ENCODE results near the gene NAA50. TPM values are rescaled to one million over a fixed set of nuclear protein-coding genes. Genes with fewer than 3 reads are reported as not detected.

The NAA50 gene
- total and polyA plus RNA-seq, 5 donors from 2014 or later: 70.2 to 85.0 (median 79.3) TPM

DNA sequence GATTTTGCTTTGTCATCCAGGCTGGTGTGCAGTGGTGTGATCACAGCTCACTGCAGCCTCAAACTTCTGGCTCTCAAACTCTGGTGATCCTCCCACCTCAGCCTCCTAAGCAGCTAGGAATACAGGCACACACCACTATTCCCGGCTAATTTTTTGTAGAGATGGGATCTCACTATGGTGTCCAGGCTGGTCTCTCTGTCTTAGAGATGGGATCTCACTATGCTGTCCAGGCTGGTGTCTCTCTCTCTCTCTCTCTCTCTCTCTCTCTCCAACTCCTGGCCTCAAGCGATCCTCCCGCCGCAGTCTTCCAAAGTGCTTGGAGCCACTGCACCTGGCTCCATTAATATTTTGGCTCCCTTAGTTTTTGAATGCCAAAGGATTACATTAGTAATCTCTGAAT is 67.3 kb downstream of the NAA50 start:
- Mint-ChIP-seq H3K4me1 (peaks cover 0 to 22% (median 12%) of the 10 kb centered on the region in 4 donors), H3K36me3 (peaks cover 42% of the 10 kb centered on the region)

DNA sequence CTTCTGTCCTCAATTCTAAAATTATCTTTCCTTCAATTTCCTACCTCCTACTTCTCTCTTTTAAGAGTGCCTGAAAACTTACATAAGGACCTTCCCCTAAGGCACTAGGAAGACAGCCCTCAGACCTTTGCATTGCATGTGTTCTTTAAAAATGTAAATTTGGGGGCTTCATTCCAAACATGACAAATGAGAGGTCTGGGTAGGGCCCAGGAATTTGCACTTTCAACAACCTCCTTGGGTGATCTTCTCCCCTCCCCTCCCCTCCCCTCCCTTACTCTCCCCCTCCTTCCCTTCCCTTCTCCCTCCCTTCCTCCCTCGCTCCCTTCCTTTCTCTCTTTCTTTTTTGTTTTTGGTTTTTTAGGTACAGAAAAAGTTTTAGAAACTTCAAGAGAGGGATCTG is 68.3 kb downstream of the NAA50 start:
- Histone ChIP-seq H3K36me3 (ENCODE audit: control insufficient read depth, insufficient read depth, low read length) (peaks cover 32% of the 10 kb centered on the region), H3K4me1 (ENCODE audit: control insufficient read depth, insufficient read depth, low read length, poor library complexity, severe bottlenecking) (no peaks in the 10 kb centered on the region), H3K9me3 (ENCODE audit: control insufficient read depth in 2 of 2, low read length in 2 of 2) (no peaks in the 10 kb centered on the region), H3K4me3 (ENCODE audit: low read depth, low read length) (no peak overlapping the region), H3K27me3 (ENCODE audit: control insufficient read depth, insufficient read depth, low read length) (no peaks in the 10 kb centered on the region), H3K27ac (ENCODE audit: insufficient read depth, low read length, poor library complexity, severe bottlenecking) (no peak overlapping the region)
- Mint-ChIP-seq H3K27ac (no peak overlapping the region), H3K4me1 (peaks cover 0 to 22% (median 13%) of the 10 kb centered on the region in 4 donors), H3K4me3 (no peak overlapping the region), H3K9me3 (no peaks in the 10 kb centered on the region), H3K36me3 (peaks cover 41% of the 10 kb centered on the region), H3K27me3 (no peaks in the 10 kb centered on the region)
- DNase-seq (no peak), ATAC-seq (ENCODE audit: low read depth in 2 of 2) (no peak)

More for the DNA sequence above, 67.3 kb downstream of the NAA50 start:
- Mint-ChIP-seq H3K9me3 (peaks cover 0 to 1% (median 0%) of the 10 kb centered on the region in 7 donors), H3K27me3 (no peaks in the 10 kb centered on the region), H3K4me3 (no peak overlapping the region), H3K27ac (peak overlapping the region in 1 of 3 donors; percentile 82)
- ATAC-seq (ENCODE audit: low read depth in 2 of 2) (no peak), DNase-seq (no peak)
- Histone ChIP-seq H3K36me3 (ENCODE audit: control insufficient read depth, insufficient read depth, low read length) (peaks cover 27% of the 10 kb centered on the region), H3K27ac (ENCODE audit: insufficient read depth, low read length, poor library complexity, severe bottlenecking) (no peak overlapping the region), H3K9me3 (ENCODE audit: control insufficient read depth in 2 of 2, low read length in 2 of 2) (no peaks in the 10 kb centered on the region), H3K4me3 (ENCODE audit: low read depth, low read length) (no peak overlapping the region), H3K4me1 (ENCODE audit: control insufficient read depth, insufficient read depth, low read length, poor library complexity, severe bottlenecking) (no peaks in the 10 kb centered on the region), H3K27me3 (ENCODE audit: control insufficient read depth, insufficient read depth, low read length) (no peaks in the 10 kb centered on the region)

DNA sequence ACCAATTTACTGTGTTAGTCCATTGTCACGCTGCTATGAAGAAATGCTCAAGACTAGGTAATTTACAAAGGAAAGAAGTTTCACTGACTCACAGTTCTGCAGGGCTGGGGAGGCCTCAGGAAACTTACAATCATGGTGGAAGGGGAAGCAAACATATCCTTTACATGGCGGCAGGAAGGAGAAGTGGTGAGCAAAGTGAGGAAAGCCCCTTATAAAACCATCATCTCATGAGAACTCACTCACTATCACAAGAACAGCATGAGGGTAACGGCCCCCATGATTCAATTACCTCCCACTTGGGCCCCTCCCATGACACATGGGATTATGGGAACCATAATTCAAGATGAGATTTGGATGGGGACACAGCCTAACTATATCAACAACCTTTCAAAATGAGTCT is 69.8 kb downstream of the NAA50 start:
- H3K27ac Mint-ChIP-seq: peak overlapping the region in 1 of 3 donors; percentile 7
- no peak overlapping the region for H3K4me3 ChIP-seq (ENCODE audit: low read depth, low read length)
- H3K36me3 Mint-ChIP-seq: peaks cover 40% of the 10 kb centered on the region
- H3K4me1 Mint-ChIP-seq: peaks cover 0 to 22% (median 10%) of the 10 kb centered on the region in 4 donors
- no peaks in the 10 kb centered on the region for H3K9me3 Mint-ChIP-seq
- ATAC-seq (ENCODE audit: low read depth in 2 of 2) (no peak), DNase-seq (no peak)
- H3K36me3 ChIP-seq (ENCODE audit: control insufficient read depth, insufficient read depth, low read length): peaks cover 38% of the 10 kb centered on the region
- no peaks in the 10 kb centered on the region for H3K27me3 ChIP-seq (ENCODE audit: control insufficient read depth, insufficient read depth, low read length)
- no peak overlapping the region for H3K27ac ChIP-seq (ENCODE audit: insufficient read depth, low read length, poor library complexity, severe bottlenecking)
- no peak overlapping the region for H3K4me3 Mint-ChIP-seq
- H3K4me1 ChIP-seq (ENCODE audit: control insufficient read depth, insufficient read depth, low read length, poor library complexity, severe bottlenecking): no peaks in the 10 kb centered on the region
- H3K27me3 Mint-ChIP-seq: no peaks in the 10 kb centered on the region
- no peaks in the 10 kb centered on the region for H3K9me3 ChIP-seq (ENCODE audit: control insufficient read depth in 2 of 2, low read length in 2 of 2)

DNA sequence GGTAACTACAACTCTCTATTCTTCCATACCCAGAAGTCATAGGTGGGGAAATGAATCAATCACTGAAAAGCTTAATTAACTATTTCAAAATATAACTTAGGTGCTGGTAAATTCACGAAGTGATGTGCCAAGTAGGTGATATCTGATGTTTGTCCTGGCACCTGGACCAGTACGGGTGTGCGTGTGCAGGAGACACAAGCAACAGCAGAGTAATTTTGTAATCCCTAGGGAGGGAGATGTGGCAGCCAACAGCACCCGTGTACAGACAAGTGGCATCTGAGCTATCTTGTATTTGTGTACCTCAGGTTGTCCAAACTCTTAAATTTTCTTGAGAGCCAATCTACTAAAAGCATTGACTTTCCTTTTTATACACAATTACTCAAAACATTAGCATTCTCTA is 72.5 kb downstream of the NAA50 start:
- Mint-ChIP-seq H3K4me1 (peaks cover 12 to 19% (median 15%) of the 10 kb centered on the region in 4 donors), H3K9me3 (no peaks in the 10 kb centered on the region)

GRCh38 chr3:113668015-113668414 is 78.0 kb downstream of the NAA50 start:
- DNase-seq: no peak
- no peaks in the 10 kb centered on the region for H3K9me3 Mint-ChIP-seq
- Histone ChIP-seq H3K4me3 (ENCODE audit: low read depth, low read length) (no peak overlapping the region), H3K27ac (ENCODE audit: insufficient read depth, low read length, poor library complexity, severe bottlenecking) (no peak overlapping the region), H3K9me3 (ENCODE audit: control insufficient read depth in 2 of 2, low read length in 2 of 2) (no peaks in the 10 kb centered on the region), H3K27me3 (ENCODE audit: control insufficient read depth, insufficient read depth, low read length) (no peaks in the 10 kb centered on the region), H3K36me3 (ENCODE audit: control insufficient read depth, insufficient read depth, low read length) (peaks cover 32% of the 10 kb centered on the region), H3K4me1 (ENCODE audit: control insufficient read depth, insufficient read depth, low read length, poor library complexity, severe bottlenecking) (no peaks in the 10 kb centered on the region)
- ATAC-seq (ENCODE audit: low read depth in 2 of 2): no peak
- peaks cover 46% of the 10 kb centered on the region for H3K36me3 Mint-ChIP-seq
- peak overlapping the region in 2 of 3 donors; percentile 10 to 42 for H3K27ac Mint-ChIP-seq
- H3K27me3 Mint-ChIP-seq: no peaks in the 10 kb centered on the region
- no peak overlapping the region for H3K4me3 Mint-ChIP-seq
- peaks cover 14 to 28% (median 20%) of the 10 kb centered on the region in 4 donors for H3K4me1 Mint-ChIP-seq

More for the DNA sequence above, 72.5 kb downstream of the NAA50 start:
- H3K27me3 Mint-ChIP-seq: no peaks in the 10 kb centered on the region
- H3K4me3 ChIP-seq (ENCODE audit: low read depth, low read length): no peak overlapping the region
- DNase-seq (no peak), ATAC-seq (ENCODE audit: low read depth in 2 of 2) (no peak)
- H3K27ac ChIP-seq (ENCODE audit: insufficient read depth, low read length, poor library complexity, severe bottlenecking): no peak overlapping the region
- no peak overlapping the region for H3K4me3 Mint-ChIP-seq
- peaks cover 38% of the 10 kb centered on the region for H3K36me3 ChIP-seq (ENCODE audit: control insufficient read depth, insufficient read depth, low read length)
- no peak overlapping the region for H3K27ac Mint-ChIP-seq
- H3K4me1 ChIP-seq (ENCODE audit: control insufficient read depth, insufficient read depth, low read length, poor library complexity, severe bottlenecking): no peaks in the 10 kb centered on the region
- H3K36me3 Mint-ChIP-seq: peaks cover 43% of the 10 kb centered on the region
- no peaks in the 10 kb centered on the region for H3K9me3 ChIP-seq (ENCODE audit: control insufficient read depth in 2 of 2, low read length in 2 of 2)
- no peaks in the 10 kb centered on the region for H3K27me3 ChIP-seq (ENCODE audit: control insufficient read depth, insufficient read depth, low read length)

Other genes starting within 250 kb of the NAA50 start
- 10.5 TPM for gene SPICE1, start 231.1 kb downstream of the NAA50 start, total RNA-seq
- gene SPICE1, start 231.1 kb downstream of the NAA50 start, polyA plus RNA-seq: 1 to 10 TPM; 2.3 to 4.0 (median 2.6) TPM
- 59.9 TPM for gene SIDT1, start 213.7 kb downstream of the NAA50 start, total RNA-seq
- 10 to 100 TPM; 13.6 to 18.1 (median 17.7) TPM for gene SIDT1, start 213.7 kb downstream of the NAA50 start, polyA plus RNA-seq
- 32.8 TPM for gene USF3, start 49.6 kb downstream of the NAA50 start, total RNA-seq
- gene USF3, start 49.6 kb downstream of the NAA50 start, polyA plus RNA-seq: 1 to 10 TPM; 3.1 to 4.3 (median 3.4) TPM
- gene ATP6V1A, start 786 bp upstream of the NAA50 start, total RNA-seq: 19.3 TPM
- 10 to 100 TPM; 30.2 to 50.6 (median 45.2) TPM for gene ATP6V1A, start 786 bp upstream of the NAA50 start, polyA plus RNA-seq
- gene GRAMD1C, start 92.5 kb upstream of the NAA50 start, total RNA-seq: 1.8 TPM
- 1 to 10 TPM in 1 of 4 donors, under 1 TPM in 2, not detected in 1; 0.20 to 1.4 (median 0.32) TPM for gene GRAMD1C, start 92.5 kb upstream of the NAA50 start, polyA plus RNA-seq
- 7.4 TPM for gene ZDHHC23, start 201.8 kb upstream of the NAA50 start, total RNA-seq
- gene ZDHHC23, start 201.8 kb upstream of the NAA50 start, polyA plus RNA-seq: 1 to 10 TPM in 1 of 4 donors, under 1 TPM in 3; 0.49 to 2.1 (median 0.63) TPM

Measured in CD4-positive, CD25-positive, alpha-beta regulatory T cell (primary cell).